ENCODE results near the gene TNFRSF4.

The TNFRSF4 gene

GRCh38 chr1:1231400-1232207 is 17.7 kb upstream of the TNFRSF4 start, which contains the start of gene SDF4:
SDF4 (minus strand) TSS chr1:1232001; CDS start chr1:1228772, 3,229 bp downstream.
- Histone ChIP-seq H3K9me3 (peaks cover 6% of the 10 kb centered on the region), H3K4me1 (no peaks in the 10 kb centered on the region; the same call in 1 of the 2 replicates), H3K4me3 (ENCODE audit: low read depth, low read length) (peak within 1 kb of the TSS; percentile 95), H3K36me3 (peaks cover 37% of the 10 kb centered on the region), H3K27me3 (no peaks in the 10 kb centered on the region)
- TF ChIP-seq CTCF (IDR thresholded peaks at IDR 0.05; ENCODE audit: low read depth, low read length), result no peak
- peak; percentile 98 for DNase-seq

GRCh38 chr1:1230656-1231399 is 16.9 kb upstream of the TNFRSF4 start:
- Histone ChIP-seq H3K4me1 (no peaks in the 10 kb centered on the region; the same call in 1 of the 2 replicates), H3K4me3 (ENCODE audit: low read depth, low read length) (peak overlapping the region; percentile 95), H3K27me3 (no peaks in the 10 kb centered on the region), H3K9me3 (peaks cover 6% of the 10 kb centered on the region), H3K36me3 (peaks cover 40% of the 10 kb centered on the region)
- TF ChIP-seq CTCF (IDR thresholded peaks at IDR 0.05; ENCODE audit: low read depth, low read length), result peak; percentile 25
- DNase-seq, result no peak

- no peak for DNase-seq
- TF ChIP-seq CTCF (IDR thresholded peaks at IDR 0.05; ENCODE audit: low read depth, low read length), result no peak
- H3K4me1 ChIP-seq, result no peaks in the 10 kb centered on the region; the same call in 1 of the 2 replicates
- H3K27me3 ChIP-seq, result no peaks in the 10 kb centered on the region
- peaks cover 6% of the 10 kb centered on the region for H3K9me3 ChIP-seq
- H3K36me3 ChIP-seq, result peaks cover 47% of the 10 kb centered on the region
- no peak overlapping the region for H3K4me3 ChIP-seq (ENCODE audit: low read depth, low read length)
These were observed 15.8 kb upstream of the TNFRSF4 start for GRCh38 chr1:1229770-1230169.

- peaks cover 6% of the 10 kb centered on the region for H3K9me3 ChIP-seq
- TF ChIP-seq CTCF (IDR thresholded peaks at IDR 0.05; ENCODE audit: low read depth, low read length), result no peak
- H3K27me3 ChIP-seq, result no peaks in the 10 kb centered on the region
- peaks cover 52% of the 10 kb centered on the region for H3K36me3 ChIP-seq
- H3K4me1 ChIP-seq, result no peaks in the 10 kb centered on the region; the same call in 1 of the 2 replicates
- no peak for DNase-seq
- H3K4me3 ChIP-seq (ENCODE audit: low read depth, low read length), result no peak overlapping the region
These were observed 14.8 kb upstream of the TNFRSF4 start for GRCh38 chr1:1228596-1229321.

- H3K27me3 ChIP-seq, result no peaks in the 10 kb centered on the region
- H3K36me3 ChIP-seq, result peaks cover 53% of the 10 kb centered on the region
- no peaks in the 10 kb centered on the region; the same call in 1 of the 2 replicates for H3K4me1 ChIP-seq
- H3K4me3 ChIP-seq (ENCODE audit: low read depth, low read length), result no peak overlapping the region
- peaks cover 5% of the 10 kb centered on the region for H3K9me3 ChIP-seq
- DNase-seq, result no peak
- TF ChIP-seq CTCF (IDR thresholded peaks at IDR 0.05; ENCODE audit: low read depth, low read length), result no peak
These were observed 14.2 kb upstream of the TNFRSF4 start for GRCh38 chr1:1228187-1228586.
